Femur (tissue), 1 donor: ENCODE measurements around the gene DDR2.

Source experiments
- DNase-seq: peaks from one replicate; pipeline ENCODE4 v3.0.0-alpha.2; 2017

Gene DDR2

DNA sequence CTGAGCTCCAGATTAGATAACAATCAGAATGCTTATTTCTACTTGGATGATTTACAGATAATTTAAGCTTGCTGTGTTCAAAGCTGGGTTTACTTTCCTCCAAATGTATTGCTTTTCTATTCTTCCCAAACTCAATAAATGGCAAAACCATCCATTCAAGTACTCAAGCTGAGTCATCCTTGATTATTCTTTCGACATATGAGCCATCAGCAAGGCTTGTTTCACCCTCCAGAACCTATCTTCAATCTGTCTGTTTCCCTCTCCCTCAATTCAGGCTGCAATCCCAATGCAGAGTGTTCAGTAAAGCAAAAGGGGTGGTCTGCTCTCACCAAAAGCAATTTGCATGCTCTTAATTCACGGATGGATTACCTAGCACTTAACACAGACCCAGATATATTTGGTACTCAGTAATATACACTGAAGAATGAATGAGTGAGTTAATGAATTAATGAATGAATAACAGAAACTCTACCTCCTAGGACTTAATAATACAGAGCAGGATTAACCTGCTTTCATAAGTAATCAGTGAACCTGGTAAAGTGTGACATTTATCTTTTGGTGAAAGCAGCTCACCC, 41.9 kb downstream of the DDR2 start:
- DNase-seq = no peak

- no peak for DNase-seq
Observed at GRCh38 chr1:162676087-162676486, 43.8 kb downstream of the DDR2 start.

DNA sequence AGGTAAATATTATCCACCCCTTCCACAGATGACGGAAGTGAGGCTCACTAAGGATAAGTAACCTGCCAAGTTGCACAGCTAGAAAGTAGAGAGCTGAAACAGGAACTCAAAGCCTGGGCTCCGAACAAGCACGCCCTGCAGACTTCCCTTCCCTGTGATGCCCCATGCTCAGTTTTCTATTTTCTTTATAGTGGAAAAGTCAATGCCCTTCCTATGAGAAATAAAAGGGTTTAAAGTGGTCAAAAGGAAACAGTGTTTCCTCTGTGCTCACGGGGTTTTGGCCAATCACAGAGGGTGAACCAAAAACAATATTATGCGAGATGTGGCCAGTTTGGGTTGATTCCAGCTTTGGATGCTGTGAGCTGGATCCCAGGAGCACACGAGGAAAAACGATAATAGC, 44.5 kb downstream of the DDR2 start:
- peak; percentile 58 for DNase-seq

- no peak for DNase-seq
Observed at GRCh38 chr1:162677607-162678371, 45.5 kb downstream of the DDR2 start.

DNA sequence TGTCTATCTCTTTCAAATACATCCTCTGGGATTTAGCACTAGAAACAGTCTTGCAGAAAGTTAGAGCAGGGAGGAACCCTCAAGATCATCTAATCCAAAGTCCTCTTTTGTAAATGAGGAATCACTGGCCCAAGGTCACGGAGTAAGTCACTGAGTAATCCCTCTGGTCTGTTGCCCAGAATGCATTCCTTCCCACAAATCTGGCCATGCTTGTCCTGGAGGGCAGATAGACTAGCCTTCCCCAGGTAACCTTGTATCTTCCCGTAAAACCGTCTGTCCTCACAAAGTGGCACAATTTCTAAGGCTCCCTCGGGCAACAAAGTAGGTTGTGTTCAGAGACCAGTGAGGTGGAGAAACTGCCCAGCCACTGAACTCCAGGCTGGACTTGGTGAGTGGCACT, 46.2 kb downstream of the DDR2 start:
- no peak for DNase-seq

GRCh38 chr1:162679298-162679697, 47.0 kb downstream of the DDR2 start:
- no peak for DNase-seq

- no peak for DNase-seq
Observed at GRCh38 chr1:162680419-162681121, 48.3 kb downstream of the DDR2 start.

DNA sequence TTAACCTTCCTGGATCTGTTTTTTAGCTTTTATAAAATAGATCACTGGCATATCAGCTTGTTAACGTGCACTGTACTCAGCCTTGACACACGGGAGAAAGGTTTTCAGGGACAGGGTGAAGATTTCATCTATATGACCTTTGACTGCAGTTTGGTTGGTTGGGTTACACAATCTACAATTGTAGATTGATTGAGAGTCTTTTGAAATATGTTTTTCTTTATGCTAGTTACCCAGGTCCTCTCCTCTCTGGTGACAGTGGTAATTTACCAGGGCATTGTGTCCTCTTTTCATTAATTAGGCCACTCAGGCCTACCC, 48.8 kb downstream of the DDR2 start:
- no peak for DNase-seq

DNA sequence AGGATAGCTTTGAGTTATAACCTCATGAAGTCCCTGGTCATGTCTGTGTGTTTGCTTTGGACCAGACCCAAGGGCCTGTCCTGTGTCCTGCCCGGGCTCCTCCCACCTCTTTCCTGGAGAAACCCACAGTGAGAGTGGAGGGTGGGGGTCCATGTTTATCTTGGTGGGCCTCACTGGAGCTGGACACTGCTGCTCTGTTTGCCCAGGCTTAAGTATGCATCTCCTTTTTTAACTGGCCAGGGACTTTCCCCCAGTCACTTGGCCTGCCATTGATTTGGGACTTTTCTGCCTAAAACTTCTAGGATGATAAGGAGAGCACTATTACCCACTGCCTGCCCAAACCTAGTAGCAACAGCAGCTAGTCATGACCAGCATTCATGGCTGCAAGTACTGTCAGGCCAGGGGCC, 49.8 kb downstream of the DDR2 start:
- DNase-seq = peak; percentile 50

- no peak for DNase-seq
Observed at GRCh38 chr1:162687870-162688269, 55.6 kb downstream of the DDR2 start.

GRCh38 chr1:162688521-162688920, 56.3 kb downstream of the DDR2 start:
- DNase-seq = no peak

- DNase-seq = no peak
Observed at GRCh38 chr1:162688931-162689330, 56.7 kb downstream of the DDR2 start.

DNA sequence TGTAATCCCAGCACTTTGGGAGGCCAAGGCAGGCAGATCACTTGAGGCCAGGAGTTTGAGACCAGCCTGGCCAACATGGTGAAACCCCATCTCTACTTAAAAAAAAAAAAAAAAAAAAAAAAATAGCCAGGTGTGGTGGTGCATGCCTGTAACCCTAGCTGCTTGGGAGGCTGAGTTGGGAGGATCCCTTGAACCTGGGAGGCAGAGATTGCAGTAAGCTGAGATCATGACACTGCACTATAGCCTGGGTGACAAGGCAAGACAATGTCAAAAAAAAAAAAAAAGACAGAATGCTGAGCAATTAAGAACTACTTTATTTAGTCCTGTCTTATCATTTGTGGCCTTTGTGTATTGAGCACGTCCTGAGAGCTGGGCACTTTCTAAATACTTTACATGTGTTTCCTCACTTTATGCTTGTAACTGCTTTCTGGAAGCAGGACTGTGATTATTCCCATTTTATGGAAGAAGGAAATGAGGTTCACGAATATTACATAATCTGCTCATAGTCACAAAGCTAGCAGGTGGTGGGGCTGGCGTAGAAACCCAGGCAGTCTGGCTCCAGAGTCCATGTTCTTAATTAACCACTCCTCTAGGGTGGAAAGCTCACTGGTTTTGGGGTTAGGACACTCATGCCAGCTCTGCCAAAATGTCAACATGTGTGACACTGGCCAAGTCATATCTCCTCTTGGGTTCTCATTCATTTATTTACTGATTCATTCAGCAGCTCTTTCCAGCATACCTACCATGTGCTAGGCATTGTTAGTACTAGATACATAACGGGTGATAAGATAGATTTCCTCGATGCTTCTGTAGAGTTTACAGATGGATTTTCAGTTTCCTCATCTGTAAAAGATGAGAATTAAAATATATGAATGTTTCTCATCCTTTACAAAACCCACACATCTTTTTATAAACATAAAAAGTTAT, 57.7 kb downstream of the DDR2 start:
- no peak for DNase-seq

DNA sequence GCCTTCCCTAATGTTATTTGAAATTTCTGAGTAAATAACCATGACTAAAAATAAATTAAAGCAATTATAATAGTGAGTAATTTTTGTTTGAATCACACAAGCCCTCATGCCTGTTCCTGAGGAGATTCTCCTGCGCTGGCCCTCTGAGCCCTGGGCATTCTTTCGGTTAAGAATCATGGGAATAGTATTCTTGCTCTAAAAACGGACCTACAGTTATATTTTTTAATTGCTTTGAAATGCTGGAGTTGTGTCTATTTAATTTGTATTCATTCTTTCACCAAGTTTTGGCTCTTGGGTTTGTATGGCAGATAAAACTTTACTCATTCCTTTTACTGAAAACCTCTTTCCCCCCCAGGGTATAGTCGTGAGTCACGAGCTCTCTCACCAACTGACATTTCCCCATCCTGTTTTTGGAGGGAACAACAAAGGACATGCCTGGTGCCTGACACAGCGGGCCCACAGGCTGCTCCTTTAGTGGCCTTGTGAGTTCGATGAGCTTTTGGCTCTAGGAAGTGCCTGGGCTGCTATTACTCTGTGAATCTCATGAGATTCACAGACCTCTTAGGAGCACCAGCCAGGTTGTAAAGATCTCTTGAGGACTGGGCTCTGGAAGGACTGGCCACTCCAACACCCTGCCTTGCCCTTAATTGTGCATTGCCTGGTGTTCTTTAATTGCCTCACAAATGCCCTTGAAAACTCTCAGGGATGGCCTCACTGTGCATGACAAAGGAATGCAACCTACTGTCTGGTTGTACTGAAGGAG, 58.6 kb downstream of the DDR2 start:
- DNase-seq = no peak

DNA sequence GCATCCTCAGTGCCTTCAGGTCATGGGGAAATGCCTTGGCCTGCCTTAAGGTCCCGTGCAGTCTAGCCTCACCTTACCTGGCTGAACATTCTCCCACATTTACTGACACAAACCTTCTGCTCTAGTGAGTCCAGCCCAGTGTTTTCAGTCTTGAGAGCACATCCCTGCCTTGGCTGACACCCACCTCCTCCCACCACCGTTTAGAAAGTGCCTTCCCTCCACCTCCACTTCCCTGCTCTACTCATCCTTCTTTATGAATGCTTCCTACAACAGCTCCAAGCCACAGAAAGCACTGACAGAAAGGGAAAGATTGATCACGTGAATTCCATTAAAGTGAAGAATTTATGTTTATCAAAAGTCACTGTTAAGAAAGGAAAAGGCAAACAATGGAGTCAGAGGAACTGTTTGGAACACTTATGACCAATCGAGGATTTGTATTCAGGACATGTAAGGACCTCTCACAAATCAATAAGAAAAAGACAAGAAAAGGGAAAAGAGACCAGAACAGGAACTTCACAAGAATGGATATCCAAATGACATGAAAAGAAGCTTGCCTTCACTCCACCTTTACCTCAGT, 59.8 kb downstream of the DDR2 start:
- DNase-seq = no peak

DNA sequence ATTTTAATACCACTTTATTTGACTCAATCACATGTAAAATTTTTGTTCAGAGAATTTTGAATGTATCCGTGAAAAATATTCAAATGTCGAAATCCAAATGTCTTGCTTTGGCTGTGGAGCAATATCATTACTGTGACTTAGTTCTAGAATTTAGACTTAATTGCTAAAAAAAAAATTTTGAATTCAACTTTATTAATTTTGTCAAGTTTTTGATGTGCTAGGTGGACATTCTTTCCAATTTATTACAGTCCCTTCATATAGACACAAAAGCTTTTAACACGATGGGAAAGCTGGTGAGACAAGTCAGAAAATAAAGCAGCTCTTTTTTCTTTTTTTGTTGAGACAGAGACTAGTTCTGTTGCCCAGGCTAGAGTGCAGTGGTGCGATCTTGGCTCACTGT, 62.6 kb downstream of the DDR2 start:
- no peak for DNase-seq

- no peak for DNase-seq
Observed at GRCh38 chr1:162695687-162696086, 63.4 kb downstream of the DDR2 start.

GRCh38 chr1:162696286-162696862, 64.1 kb downstream of the DDR2 start:
- peak; percentile 95 for DNase-seq

GRCh38 chr1:162697140-162697895, 65.1 kb downstream of the DDR2 start:
- no peak for DNase-seq

- no peak for DNase-seq
Observed at GRCh38 chr1:162699366-162699765, 67.1 kb downstream of the DDR2 start.

DNA sequence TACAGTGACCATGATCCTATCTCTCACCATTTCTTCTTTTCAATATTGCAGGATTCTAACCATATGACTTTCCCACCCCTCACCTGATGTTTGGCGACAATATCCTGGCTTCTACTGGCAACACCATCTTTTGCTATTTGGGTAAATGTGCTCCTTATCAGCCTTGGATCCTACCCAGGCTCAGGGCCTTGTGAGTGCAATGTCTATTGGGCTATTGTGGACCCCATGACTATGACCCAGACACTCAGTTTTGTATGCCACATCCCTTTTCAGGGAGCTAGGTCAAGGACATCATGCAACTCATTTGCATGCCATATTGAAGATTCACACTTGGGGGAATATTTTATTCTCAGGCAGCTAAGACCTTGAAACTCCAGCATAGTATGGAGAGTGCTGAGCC, 67.9 kb downstream of the DDR2 start:
- no peak for DNase-seq
